NCI-H2107 treated with DMSO at 0.1 percent for 48 hours (cell line): Measurements from ENCODE around the gene NXF1.

Source experiments
- DNase-seq: peaks from one replicate; lab custom pipeline; 2025; ENCODE audit not compliant: unreplicated experiment; lab: John Stamatoyannopoulos, UW

NXF1 gene

DNA sequence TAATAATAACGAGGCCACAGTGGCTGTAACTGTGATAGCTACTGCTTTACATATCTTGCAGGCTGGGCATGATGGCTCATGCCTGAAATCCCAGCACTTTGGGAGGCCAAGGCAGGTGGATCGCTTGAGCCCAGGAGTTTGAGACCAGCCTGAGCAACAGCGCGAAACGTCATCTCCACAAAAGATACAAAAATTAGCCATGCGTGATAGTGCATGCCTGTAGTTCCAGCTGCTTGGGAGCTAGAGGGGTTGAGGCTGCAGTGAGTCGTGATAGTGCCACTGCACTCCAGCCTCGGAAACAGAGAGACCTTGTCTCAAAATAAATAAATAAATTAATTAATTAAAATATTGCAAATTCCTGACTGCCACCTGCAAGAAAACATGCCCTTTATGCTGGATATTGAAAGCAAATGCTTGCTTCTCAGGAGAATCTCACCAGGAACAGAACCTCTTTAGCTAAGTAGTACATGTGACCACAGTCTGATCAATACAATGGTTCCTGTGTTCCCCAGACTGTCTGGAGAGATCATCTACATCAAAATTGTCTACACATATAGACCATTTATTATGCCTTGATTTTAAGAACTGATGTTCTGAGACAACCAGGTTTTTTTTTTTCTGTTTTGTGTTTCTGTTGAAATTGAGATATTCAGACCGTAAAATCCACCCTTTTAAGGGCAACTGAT lies 57.6 kb downstream of the NXF1 start:
- no peak for DNase-seq
